ENCODE results near the gene IL3. TPM values are rescaled to one million over a fixed set of nuclear protein-coding genes. Genes with fewer than 3 reads are reported as not detected.

The IL3 gene
- total RNA-seq, 1 experiment from 2014 or later: not detected

GRCh38 chr5:132021654-132022053, 38.8 kb upstream of the IL3 start:
- Histone ChIP-seq H3K27me3 (ENCODE audit: control insufficient read depth, insufficient read depth, low read length) (peaks cover 11% of the 10 kb centered on the region), H3K4me3 (ENCODE audit: low read depth in 2 of 2, low read length in 2 of 2) (no peak overlapping the region), H3K27ac (ENCODE audit: low read length) (no peak overlapping the region), H3K36me3 (ENCODE audit: control insufficient read depth, insufficient read depth, low read length) (no peaks in the 10 kb centered on the region), H3K4me1 (ENCODE audit: control insufficient read depth, insufficient read depth, low read length) (no peaks in the 10 kb centered on the region), H3K9me3 (ENCODE audit: control insufficient read depth, insufficient read depth, low read depth, low read length) (no peaks in the 10 kb centered on the region)
- ATAC-seq: no peak
- intact Hi-C loops (cut with micrococcal nuclease; ENCODE audit: unreplicated experiment) (no loop called here), in situ Hi-C loops (cut with HindIII; ENCODE audit: low pct_unique_long_range_greater_than_20kb, low sequenced_read_pairs) (no loop called here)
- TF ChIP-seq REST (IDR thresholded peaks at IDR 0.05; ENCODE audit: insufficient read depth in 1 of 2, low read depth in 2 of 2, low read length in 1 of 2): no peak
- TF ChIP-seq SIN3A (IDR thresholded peaks at IDR 0.05; ENCODE audit: borderline replicate concordance, insufficient read depth, low read depth, low read length): no peak
- no peak for TF ChIP-seq CTCF (IDR thresholded peaks at IDR 0.05)
- no peak for TF ChIP-seq POLR2AphosphoS5 (IDR thresholded peaks at IDR 0.05; ENCODE audit: low read depth, low read length)
- TF ChIP-seq TCF7L2 (IDR thresholded peaks at IDR 0.05; ENCODE audit: low read depth, low read length): no peak
- BruUV-seq (replicated peaks): no TSS peak
- POLR2A ChIA-PET: no interaction called here
- CTCF ChIA-PET: no interaction called here
- no peak for DNase-seq (ENCODE audit: low read depth, low spot score)

- in situ Hi-C loops (cut with HindIII; ENCODE audit: low pct_unique_long_range_greater_than_20kb, low sequenced_read_pairs) (no loop called here), intact Hi-C loops (cut with micrococcal nuclease; ENCODE audit: unreplicated experiment) (no loop called here)
- H3K4me1 ChIP-seq (ENCODE audit: control insufficient read depth, insufficient read depth, low read length): no peaks in the 10 kb centered on the region
- CTCF ChIA-PET: no interaction called here
- no peak for DNase-seq (ENCODE audit: low read depth, low spot score)
- ATAC-seq: no peak
- POLR2A ChIA-PET: no interaction called here
- H3K9me3 ChIP-seq (ENCODE audit: control insufficient read depth, insufficient read depth, low read depth, low read length): no peaks in the 10 kb centered on the region
- no peak overlapping the region for H3K4me3 ChIP-seq (ENCODE audit: low read depth in 2 of 2, low read length in 2 of 2)
- no TSS peak for BruUV-seq (replicated peaks)
- TF ChIP-seq POLR2AphosphoS5 (IDR thresholded peaks at IDR 0.05; ENCODE audit: low read depth, low read length): no peak
- no peak for TF ChIP-seq TCF7L2 (IDR thresholded peaks at IDR 0.05; ENCODE audit: low read depth, low read length)
- TF ChIP-seq SIN3A (IDR thresholded peaks at IDR 0.05; ENCODE audit: borderline replicate concordance, insufficient read depth, low read depth, low read length): no peak
- no peak for TF ChIP-seq REST (IDR thresholded peaks at IDR 0.05; ENCODE audit: insufficient read depth in 1 of 2, low read depth in 2 of 2, low read length in 1 of 2)
- no peak for TF ChIP-seq CTCF (IDR thresholded peaks at IDR 0.05)
- H3K27ac ChIP-seq (ENCODE audit: low read length): no peak overlapping the region
- H3K27me3 ChIP-seq (ENCODE audit: control insufficient read depth, insufficient read depth, low read length): peaks cover 3% of the 10 kb centered on the region
- H3K36me3 ChIP-seq (ENCODE audit: control insufficient read depth, insufficient read depth, low read length): no peaks in the 10 kb centered on the region
These were observed 37.7 kb upstream of the IL3 start for GRCh38 chr5:132022737-132023136.

All from Panc1 (cell line).